HG03159 (cell line): ENCODE measurements around the gene DSG2.
"Not testable (repeated sequence)": the region's sequence is repeated elsewhere in the genome, so short reads cannot be mapped to it uniquely, and the experiment has no call there.

Source experiments
- ATAC-seq: cut with Tn5 transposase; IDR thresholded peaks from one replicate; pipeline ENCODE4 v1.9.1; 2021; ENCODE audit warnings: mild to moderate bottlenecking, moderate library complexity; ENCODE audit not compliant: unreplicated experiment

DSG2 gene

DNA sequence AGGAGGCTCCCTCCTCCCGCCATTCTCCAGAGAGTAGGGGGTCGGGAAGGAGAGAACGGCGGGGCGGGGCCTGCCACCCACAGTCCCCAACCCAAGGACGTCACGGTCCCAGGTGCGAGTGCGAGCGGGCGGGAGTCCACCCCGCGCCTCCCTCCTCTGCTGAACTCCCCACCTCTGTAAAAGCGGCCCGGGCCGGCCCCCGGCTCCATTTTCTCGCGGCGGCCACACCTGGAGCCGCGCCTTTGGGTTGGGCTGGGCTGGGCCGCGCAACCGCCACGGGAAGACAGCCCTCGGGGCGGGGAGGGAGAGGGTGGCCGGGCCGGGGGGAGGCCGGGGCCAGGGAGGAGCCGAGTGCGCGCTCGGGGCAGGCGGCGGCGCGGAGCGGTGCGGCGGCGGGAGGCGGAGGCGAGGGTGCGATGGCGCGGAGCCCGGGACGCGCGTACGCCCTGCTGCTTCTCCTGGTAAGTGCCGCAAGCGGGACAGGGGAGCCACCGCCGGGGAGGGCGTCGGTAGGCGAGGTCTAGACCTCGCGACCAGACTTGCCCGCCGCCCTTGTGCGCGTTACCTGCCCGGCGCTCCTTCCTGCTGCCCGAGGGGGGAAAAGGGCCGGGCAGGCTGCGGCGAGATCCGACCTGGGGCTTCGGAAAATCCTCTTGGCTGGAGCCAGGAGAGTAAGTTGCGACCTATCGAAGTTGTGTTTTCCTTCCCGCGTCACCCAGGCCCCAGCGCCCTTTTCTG lies at the start of gene DSG2:
Gene DSG2, plus strand, starts transcription at position 342 of the 738 bp plus-strand sequence. Its CDS starts 75 bp downstream, at position 417.
- ATAC-seq, result peak; percentile 50

GRCh38 chr18:31450409-31450808 lies 47.6 kb upstream of the DSG2 start:
- no peak for ATAC-seq

GRCh38 chr18:31451625-31452024 lies 46.4 kb upstream of the DSG2 start:
- no peak for ATAC-seq

- ATAC-seq, result no peak
Measured at GRCh38 chr18:31454066-31454708, 43.8 kb upstream of the DSG2 start.

GRCh38 chr18:31469629-31470028 lies 28.3 kb upstream of the DSG2 start:
- ATAC-seq, result no peak

GRCh38 chr18:31478688-31479087 lies 19.3 kb upstream of the DSG2 start:
- no peak for ATAC-seq

GRCh38 chr18:31482051-31482450 lies 15.9 kb upstream of the DSG2 start:
- no peak for ATAC-seq

GRCh38 chr18:31483396-31483795 lies 14.6 kb upstream of the DSG2 start:
- no peak for ATAC-seq

DNA sequence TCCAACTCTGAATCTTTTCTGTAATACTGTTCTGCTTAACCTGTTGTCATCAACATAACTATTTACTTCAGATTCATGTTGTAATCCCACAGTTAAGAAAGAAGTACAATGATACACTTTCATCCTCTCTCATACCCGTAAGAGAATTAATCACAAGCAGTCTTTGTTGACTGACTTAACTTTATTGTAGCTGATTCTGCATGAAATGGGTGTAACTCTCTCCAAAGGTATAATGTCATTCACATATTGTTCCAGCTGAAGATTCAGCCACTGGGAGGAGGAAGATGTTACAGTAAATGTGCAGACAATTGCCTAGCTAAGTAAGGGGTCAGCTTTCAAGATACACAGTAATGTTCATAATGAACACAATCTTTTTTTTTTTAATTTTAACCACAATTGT lies 13.5 kb upstream of the DSG2 start:
- no peak for ATAC-seq

DNA sequence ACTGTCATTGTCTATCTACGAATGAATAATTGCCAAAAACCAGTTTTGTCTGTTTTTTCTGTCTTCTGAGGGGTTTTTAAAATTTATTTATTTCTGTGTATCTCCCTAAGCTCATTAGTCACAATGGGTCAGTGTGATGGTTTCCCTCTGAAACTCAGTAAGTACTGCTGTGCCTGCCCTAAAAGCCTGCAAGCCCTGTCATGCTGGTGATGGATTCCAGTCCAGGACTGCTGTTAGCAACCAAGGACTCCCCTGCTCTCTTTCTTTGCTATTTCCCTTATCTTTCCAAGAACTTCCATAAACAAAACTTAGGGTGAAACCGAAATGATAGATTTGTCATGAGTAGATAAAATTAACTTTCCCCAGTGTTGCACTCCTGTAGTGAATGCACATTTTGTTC lies 11.8 kb upstream of the DSG2 start:
- no peak for ATAC-seq

- no peak for ATAC-seq
Measured at GRCh38 chr18:31487246-31488015, 10.5 kb upstream of the DSG2 start.

DNA sequence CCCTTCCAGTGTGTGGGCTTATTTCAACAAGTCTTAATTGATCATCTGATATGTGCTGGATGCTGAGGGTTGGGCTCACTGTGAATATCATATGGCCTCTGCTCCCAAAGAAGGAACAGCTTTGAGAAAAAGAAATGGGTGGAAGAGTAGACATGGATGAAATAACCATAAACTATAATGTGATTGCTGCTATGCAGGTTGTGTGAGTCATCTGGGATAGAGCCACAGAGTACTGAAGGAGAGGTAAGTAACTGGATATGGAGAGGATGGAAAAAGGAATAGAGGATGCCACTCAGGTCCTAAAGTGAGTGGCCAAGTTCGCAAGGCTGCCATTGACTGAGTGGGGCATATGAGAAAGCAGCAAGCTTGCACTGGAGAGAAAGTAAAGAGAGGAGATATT lies 8.7 kb upstream of the DSG2 start:
- ATAC-seq, result no peak

DNA sequence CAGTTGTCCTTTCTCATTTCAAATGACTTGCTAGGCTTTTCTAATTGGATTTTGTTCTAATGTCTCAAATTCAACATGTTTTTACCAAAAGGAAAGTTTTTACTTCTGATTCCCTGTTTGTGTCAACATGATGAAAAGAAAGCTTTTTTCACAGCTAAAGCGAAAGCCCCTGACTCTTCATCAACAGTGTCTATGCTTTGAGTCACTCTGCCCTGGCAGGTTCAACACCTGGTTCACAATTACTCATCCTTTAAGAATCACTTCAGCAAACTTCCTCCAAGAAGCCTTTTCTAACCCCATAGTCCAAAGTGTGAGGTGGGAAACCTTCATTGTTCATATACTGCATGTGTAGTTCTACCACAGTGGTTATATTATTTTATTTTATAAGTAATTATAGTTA lies 7.6 kb upstream of the DSG2 start:
- ATAC-seq, result peak; percentile 94

GRCh38 chr18:31490833-31491232 lies 7.1 kb upstream of the DSG2 start:
- ATAC-seq, result no peak

- no peak for ATAC-seq
Measured at GRCh38 chr18:31491586-31491985, 6.4 kb upstream of the DSG2 start.

GRCh38 chr18:31492671-31493070 lies 5.3 kb upstream of the DSG2 start:
- no peak for ATAC-seq

DNA sequence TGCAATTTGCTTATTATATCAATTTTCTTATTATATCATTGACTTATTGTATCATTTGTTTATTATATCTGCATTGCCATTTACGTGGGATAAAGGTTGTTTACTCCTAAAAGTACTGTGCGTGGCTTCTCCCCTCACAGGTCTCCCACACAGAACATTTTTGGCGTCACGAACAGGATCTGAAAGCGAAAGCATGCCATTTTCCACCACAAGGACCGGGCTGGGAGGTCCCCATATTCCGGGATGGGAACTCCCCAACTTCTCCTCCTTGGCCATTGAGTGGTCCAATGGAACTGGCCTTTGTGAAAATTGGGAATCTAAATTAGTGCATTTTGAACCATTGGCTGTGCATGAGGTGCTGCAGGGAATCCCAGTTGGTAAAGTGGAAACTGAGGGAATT lies 4.8 kb upstream of the DSG2 start:
- no peak for ATAC-seq

DNA sequence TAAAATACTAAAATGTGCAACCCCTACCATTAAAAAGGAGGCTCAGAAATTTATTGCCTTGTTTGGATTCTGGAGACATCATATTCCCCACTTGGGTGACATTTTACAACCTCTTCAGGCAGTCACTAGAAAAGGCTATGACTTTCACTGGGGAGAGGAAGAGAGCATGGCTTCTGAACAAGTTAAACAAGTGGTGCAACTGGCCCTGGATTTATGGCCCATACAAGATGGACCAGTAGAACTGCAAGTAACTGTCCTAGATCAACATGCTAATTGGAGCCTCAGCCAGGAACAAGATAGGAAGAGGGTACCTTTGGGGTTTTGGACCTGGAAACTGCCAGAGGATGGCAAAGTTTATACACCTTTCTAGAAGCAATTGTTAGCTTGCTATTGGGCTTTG lies 4.0 kb upstream of the DSG2 start:
- no peak for ATAC-seq

GRCh38 chr18:31494705-31495244 lies 3.2 kb upstream of the DSG2 start:
- ATAC-seq, result not testable (repeated sequence)

DNA sequence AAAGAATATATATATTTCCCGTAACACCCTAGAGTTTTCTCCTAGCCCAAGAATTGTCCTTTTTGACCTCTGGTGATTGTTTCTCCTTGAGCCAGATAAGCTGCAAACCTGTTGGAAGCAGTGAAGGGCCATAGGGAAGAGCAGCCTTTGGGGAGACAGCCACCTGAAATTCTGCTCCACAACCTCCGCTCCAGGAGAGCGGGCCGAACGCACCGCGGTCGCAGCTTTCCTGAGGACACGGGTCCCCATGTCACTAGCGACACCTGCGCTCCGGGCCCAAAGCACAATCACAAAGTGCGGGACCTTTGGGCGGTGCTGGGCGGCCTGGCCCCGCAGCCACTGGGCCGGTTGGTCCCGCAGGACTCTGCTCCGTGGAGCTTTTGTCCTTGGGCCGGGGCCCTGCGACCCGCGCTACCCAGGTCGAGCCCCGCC lies 557 bp upstream of the DSG2 start:
- peak; percentile 16 for ATAC-seq
